ENCODE data around the gene CDC42BPA. TPM values are rescaled to one million over a fixed set of nuclear protein-coding genes. Genes with fewer than 3 reads are reported as not detected.

CDC42BPA gene
- total and polyA plus RNA-seq, 2 donors (not counting 3 experiments of a cell fraction or from before 2014, with no cell fraction given), result 26.1 to 92.6 TPM

DNA sequence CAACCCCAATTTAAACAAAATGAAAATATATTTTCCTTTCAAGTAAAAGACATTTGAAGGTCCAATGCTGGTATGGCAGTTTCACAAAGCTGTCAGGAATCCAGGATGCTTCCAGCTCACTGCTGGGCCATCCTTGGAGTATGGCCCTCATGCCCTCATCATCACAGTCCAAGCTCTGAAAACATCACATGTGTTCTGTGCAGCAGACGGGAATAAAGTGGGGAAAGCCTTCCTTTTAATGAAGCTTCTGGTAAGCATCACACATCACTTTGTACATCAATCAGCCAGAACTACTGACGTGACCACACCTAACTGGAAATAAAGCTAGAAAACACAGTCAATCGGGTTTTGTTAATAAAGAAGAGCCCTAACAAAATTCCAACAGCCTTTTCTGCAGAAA lies 22.7 kb downstream of the CDC42BPA start:
- H3K27me3 ChIP-seq (ENCODE audit: control insufficient read depth in 2 of 2, insufficient read depth in 2 of 2, low read length in 2 of 2), result no peaks in the 10 kb centered on the region
- no peaks in the 10 kb centered on the region for H3K9me1 ChIP-seq (replicated peaks; ENCODE audit: control insufficient read depth, extremely low read depth, insufficient read depth, low read length)
- peaks cover 20% of the 10 kb centered on the region for H3K4me1 ChIP-seq (ENCODE audit: control insufficient read depth, extremely low read depth, insufficient read depth, low read length)
- POLR2A ChIA-PET, result no interaction called here
- H3K9ac ChIP-seq (replicated peaks; ENCODE audit: extremely low read depth, insufficient read depth, low read length), result no peak overlapping the region
- H3K4me2 ChIP-seq (ENCODE audit: insufficient read depth, low read length), result no peak overlapping the region
- no peak overlapping the region for H3K27ac ChIP-seq (ENCODE audit: insufficient read depth, low read depth, low read length)
- FAIRE-seq, result no peak
- H2AFZ ChIP-seq (ENCODE audit: low read depth, low read length), result no peak overlapping the region
- dilution Hi-C loops (cut with MboI; ENCODE audit: extremely low pct_ligation_motif_present, low sequenced_read_pairs), result no loop called here
- TF ChIP-seq MYC (IDR thresholded peaks at IDR 0.05; ENCODE audit: low read depth, low read length) (no peak), FOS (IDR thresholded peaks at IDR 0.05; ENCODE audit: borderline replicate concordance, insufficient read depth, low read length) (no peak), EZH2 (IDR thresholded peaks at IDR 0.05; ENCODE audit: borderline replicate concordance, low read depth, low read length, severe bottlenecking) (no peak), GATA2 (IDR thresholded peaks at IDR 0.05; ENCODE audit: insufficient read depth, insufficient read length, low read depth, low read length) (no peak), POLR2A (IDR thresholded peaks at IDR 0.05; ENCODE audit: low read depth, low read length) (no peak), CTCF (IDR thresholded peaks at IDR 0.05; ENCODE audit: extremely low read depth in 1 of 2, insufficient read depth in 1 of 2, low read depth in 1 of 2, low read length in 2 of 2) (no peak)
- H4K20me1 ChIP-seq (replicated peaks; ENCODE audit: control insufficient read depth, extremely low read depth, insufficient read depth, low read length), result peaks cover 9% of the 10 kb centered on the region
- CTCF ChIA-PET, result interaction anchor here (0.8 to 0.9 kb wide), 2 partner anchors 31 to 41 kb away, joined by 3 read pairs; no protein-coding TSS in a partner anchor
- peaks cover 91% of the 10 kb centered on the region for H3K79me2 ChIP-seq (ENCODE audit: control insufficient read depth, insufficient read depth, low read length)
- DNase-seq (ENCODE audit: low read depth, low spot score), result no peak
- intact Hi-C loops (cut with micrococcal nuclease), result loop anchor here (5.0 kb wide), 1 partner anchor 58 kb away; no protein-coding TSS in a partner anchor
- no peak overlapping the region for H3K4me3 ChIP-seq (replicated peaks in 1 of 3; ENCODE audit: insufficient read depth in 1 of 3, low read depth in 1 of 3, low read length in 3 of 3)
- no TSS peak for BruUV-seq (replicated peaks)
- H3K9me3 ChIP-seq (replicated peaks; ENCODE audit: control insufficient read depth, insufficient read depth, low read length), result no peaks in the 10 kb centered on the region
- H3K36me3 ChIP-seq (ENCODE audit: control insufficient read depth in 2 of 2, extremely low read depth in 1 of 2, insufficient read depth in 2 of 2, low read length in 2 of 2), result no peaks in the 10 kb centered on the region

- TF ChIP-seq JUN (IDR thresholded peaks at IDR 0.05; ENCODE audit: borderline replicate concordance, insufficient read depth, insufficient read length, low read depth) (no peak), MYC (IDR thresholded peaks at IDR 0.05; ENCODE audit: low read depth, low read length) (no peak)
- CTCF ChIA-PET, result interaction anchor here (1.6 kb wide), 1 partner anchor 14 kb away, joined by 5 read pairs; no protein-coding TSS in a partner anchor
- no TSS peak for BruUV-seq (replicated peaks)
Observed at GRCh38 chr1:227285745-227286144, 32.5 kb downstream of the CDC42BPA start.

More at GRCh38 chr1:227285745-227286144, 32.5 kb downstream of the CDC42BPA start:
- H3K79me2 ChIP-seq (ENCODE audit: control insufficient read depth, insufficient read depth, low read length), result peaks cover 92% of the 10 kb centered on the region
- H2AFZ ChIP-seq (ENCODE audit: low read depth, low read length), result no peak overlapping the region
- H3K9me3 ChIP-seq (replicated peaks; ENCODE audit: control insufficient read depth, insufficient read depth, low read length), result peaks cover 3% of the 10 kb centered on the region
- dilution Hi-C loops (cut with MboI; ENCODE audit: extremely low pct_ligation_motif_present, low sequenced_read_pairs), result no loop called here
- H3K27ac ChIP-seq (ENCODE audit: insufficient read depth, low read depth, low read length), result no peak overlapping the region
- no peak for FAIRE-seq
- H3K9ac ChIP-seq (replicated peaks; ENCODE audit: extremely low read depth, insufficient read depth, low read length), result no peak overlapping the region
- H3K27me3 ChIP-seq (ENCODE audit: control insufficient read depth in 2 of 2, insufficient read depth in 2 of 2, low read length in 2 of 2), result no peaks in the 10 kb centered on the region
- peaks cover 26% of the 10 kb centered on the region for H4K20me1 ChIP-seq (replicated peaks; ENCODE audit: control insufficient read depth, extremely low read depth, insufficient read depth, low read length)
- no peak overlapping the region for H3K4me2 ChIP-seq (ENCODE audit: insufficient read depth, low read length)
- H3K9me1 ChIP-seq (replicated peaks; ENCODE audit: control insufficient read depth, extremely low read depth, insufficient read depth, low read length), result no peaks in the 10 kb centered on the region
- no peak overlapping the region for H3K4me3 ChIP-seq (replicated peaks in 1 of 3; ENCODE audit: insufficient read depth in 1 of 3, low read depth in 1 of 3, low read length in 3 of 3)
- peaks cover 0 to 2% of the 10 kb centered on the region in 2 experiments for H3K36me3 ChIP-seq (ENCODE audit: control insufficient read depth in 2 of 2, extremely low read depth in 1 of 2, insufficient read depth in 2 of 2, low read length in 2 of 2)
- intact Hi-C loops (cut with micrococcal nuclease), result no loop called here
- DNase-seq (ENCODE audit: low read depth, low spot score), result no peak
- no peaks in the 10 kb centered on the region for H3K4me1 ChIP-seq (ENCODE audit: control insufficient read depth, extremely low read depth, insufficient read depth, low read length)
- POLR2A ChIA-PET, result no interaction called here

Data from endothelial cell of umbilical vein (primary cell).